Stimulated activated CD8-positive, alpha-beta memory T cell treated with anti-CD3 and anti-CD28 coated beads, Interleukin-4, amount 100 ng/mL, for 24 hours (primary cell): ENCODE measurements around the gene FOXQ1.

ENCODE experiments used
- DNase-seq: peaks from one replicate; pipeline ENCODE4 v3.0.0-alpha.2; 2020; ENCODE audit warnings: low read depth

Gene FOXQ1, protein sequence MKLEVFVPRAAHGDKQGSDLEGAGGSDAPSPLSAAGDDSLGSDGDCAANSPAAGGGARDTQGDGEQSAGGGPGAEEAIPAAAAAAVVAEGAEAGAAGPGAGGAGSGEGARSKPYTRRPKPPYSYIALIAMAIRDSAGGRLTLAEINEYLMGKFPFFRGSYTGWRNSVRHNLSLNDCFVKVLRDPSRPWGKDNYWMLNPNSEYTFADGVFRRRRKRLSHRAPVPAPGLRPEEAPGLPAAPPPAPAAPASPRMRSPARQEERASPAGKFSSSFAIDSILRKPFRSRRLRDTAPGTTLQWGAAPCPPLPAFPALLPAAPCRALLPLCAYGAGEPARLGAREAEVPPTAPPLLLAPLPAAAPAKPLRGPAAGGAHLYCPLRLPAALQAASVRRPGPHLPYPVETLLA

DNA sequence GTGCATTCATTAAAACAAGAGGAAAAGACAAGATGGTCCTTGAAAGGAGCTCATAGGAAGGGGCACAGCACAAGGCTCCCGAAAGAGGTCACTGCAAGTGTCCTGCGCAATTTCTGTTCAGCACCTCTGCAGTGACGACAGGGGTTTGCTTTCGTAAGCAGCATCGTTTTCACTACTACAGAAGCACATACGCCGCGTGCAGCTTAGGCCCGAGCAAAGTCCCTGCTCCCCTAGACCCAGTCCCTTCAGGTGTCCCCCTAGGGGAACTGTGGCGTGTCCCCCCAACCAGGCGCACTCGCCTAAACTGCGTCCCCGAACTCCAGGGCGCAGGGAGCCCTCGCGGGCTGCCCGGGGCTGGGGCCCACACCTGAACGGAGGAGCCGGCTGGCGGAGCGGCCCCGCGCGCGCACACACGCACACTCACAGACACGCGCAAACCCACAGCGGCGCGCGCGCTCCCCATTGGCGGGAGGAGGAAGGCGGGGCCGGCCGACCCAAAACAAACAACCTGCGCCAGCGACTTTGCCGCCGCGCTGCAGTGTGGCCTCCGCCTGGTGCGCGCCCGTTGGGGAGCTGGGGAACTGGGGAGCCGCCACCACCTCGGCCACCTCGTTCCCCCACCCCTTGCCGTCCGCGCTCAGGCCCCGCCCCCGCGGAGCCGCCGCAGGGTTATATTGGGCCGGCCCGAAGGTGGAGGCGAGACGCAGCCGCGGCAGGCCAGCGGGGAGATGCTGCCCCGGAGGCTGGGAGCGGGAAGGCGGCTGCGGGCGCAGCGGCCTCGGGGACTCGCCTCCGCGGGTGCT is at the start of gene FOXQ1:
TSS of gene FOXQ1 (plus strand) at position 699 of the 803 bp plus-strand sequence. CDS start 607 bp downstream, outside the sequence.
- no peak for DNase-seq

- DNase-seq: no peak
Measured at GRCh38 chr6:1262704-1263038, 49.2 kb upstream of the FOXQ1 start.

- DNase-seq: no peak
Measured at GRCh38 chr6:1263039-1263849, 48.7 kb upstream of the FOXQ1 start.

- DNase-seq: no peak
Measured at GRCh38 chr6:1263850-1264377, 48.0 kb upstream of the FOXQ1 start.

DNA sequence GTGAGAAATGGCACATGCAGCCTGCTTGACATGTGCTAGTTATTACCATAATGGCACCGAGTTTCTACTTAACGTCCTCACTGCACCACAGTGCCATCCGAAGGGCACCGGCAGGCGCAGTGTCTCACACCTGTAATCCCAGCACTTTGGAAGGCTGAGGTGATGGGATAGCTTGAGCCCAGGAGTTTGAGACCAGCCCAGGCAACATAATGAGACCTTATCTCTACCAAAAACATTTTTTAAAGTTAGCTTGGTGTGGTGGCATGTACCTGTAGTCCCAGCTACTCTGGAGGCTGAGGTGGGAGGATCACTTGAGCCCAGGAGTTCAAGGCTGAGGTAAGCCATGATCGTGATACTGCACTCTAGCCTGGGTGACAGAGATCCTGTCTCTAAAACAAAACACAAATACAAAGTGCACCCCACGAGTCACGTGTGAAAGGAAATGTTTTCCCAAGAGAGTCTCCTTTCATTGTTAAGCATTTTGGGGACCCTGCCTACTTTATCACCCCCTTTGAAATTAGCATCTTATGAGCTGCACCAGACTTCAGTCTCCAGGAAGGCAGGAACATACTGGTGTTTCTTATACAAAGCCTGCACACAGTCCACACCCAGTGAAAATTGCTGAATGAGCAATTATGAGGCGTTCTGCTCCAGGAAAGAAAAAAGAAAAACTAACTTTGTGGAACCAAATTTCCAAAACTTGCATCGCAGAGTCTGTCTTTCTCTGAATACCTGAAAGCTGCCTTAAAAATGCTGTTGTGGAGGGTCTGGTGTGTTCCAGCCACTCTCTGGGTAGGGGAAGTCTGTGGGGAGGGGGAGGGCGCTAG is 47.1 kb upstream of the FOXQ1 start:
- DNase-seq: no peak

DNA sequence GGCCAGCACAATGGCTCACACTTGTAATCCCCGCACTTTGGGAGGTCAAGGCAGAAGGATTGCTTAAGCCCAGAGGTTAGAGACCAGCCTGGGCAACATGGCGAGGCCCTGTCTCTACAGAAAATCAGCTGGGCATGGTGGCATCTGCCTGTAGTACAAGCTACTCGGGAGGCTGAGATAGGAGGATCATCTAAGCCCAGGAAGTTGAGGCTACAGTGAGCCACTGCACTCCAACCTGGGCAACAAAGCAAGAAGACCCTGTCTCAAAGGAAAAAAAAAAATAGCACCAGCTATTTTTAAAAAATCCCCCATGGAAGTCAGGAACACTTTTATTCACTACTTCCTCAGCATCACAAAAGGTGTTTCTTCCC is 45.2 kb upstream of the FOXQ1 start:
- DNase-seq: no peak

GRCh38 chr6:1267057-1267732 is 44.7 kb upstream of the FOXQ1 start:
- DNase-seq: no peak

- DNase-seq: no peak
Measured at GRCh38 chr6:1267790-1268762, 43.8 kb upstream of the FOXQ1 start.

- DNase-seq: no peak
Measured at GRCh38 chr6:1271071-1271763, 40.7 kb upstream of the FOXQ1 start.

DNA sequence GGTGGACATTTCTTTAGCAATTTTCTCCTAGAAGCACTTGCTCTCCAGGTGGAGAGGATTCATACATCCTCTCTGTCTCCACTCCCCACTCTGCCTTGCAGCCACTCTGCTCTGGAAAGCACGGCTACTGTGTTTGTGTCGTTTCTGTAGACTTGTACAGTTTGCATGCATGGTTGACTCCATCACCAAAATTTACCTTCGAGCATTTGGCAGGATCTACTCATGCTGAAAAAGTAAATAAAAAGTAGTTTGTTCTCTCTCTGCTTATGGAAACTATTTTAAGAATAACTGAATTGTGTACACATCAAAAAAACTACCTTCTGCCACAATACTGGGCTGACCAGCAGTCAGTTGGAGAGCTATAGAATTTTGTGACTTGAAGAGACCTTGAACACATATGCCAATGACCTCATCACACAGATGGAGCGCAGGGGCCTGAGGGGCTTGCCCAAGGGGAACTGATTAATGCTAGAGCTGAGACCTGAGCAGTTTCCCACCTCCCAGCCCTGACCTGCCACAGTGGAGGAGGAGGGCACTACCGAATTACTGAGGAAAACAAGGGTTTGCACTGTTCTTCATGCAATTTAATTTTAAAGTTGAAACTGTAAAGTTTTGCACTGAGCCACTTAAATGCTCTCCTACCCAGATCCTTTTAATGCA is 33.7 kb upstream of the FOXQ1 start:
- no peak for DNase-seq

- no peak for DNase-seq
Measured at GRCh38 chr6:1279065-1279464, 32.8 kb upstream of the FOXQ1 start.

- DNase-seq: no peak
Measured at GRCh38 chr6:1280666-1281300, 31.1 kb upstream of the FOXQ1 start.

DNA sequence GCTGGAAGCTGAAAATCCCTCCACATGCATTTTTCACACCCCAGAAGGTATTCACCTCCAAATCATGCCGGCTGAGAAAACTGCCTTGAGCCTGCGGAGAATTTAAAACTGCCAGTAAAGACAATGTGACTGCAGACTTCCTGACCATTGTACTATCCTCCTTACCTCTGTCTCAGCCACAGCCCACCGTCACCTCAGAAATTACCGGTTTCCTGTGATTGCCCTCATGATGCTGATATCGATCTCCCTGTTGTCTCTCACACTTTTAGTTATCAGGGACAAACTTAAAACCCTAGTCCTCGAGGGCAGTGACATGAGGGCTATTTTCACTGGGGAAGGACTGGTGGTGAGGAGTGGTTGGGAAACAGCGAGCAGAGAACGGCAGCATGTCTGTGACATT is 30.2 kb upstream of the FOXQ1 start:
- DNase-seq: no peak

DNA sequence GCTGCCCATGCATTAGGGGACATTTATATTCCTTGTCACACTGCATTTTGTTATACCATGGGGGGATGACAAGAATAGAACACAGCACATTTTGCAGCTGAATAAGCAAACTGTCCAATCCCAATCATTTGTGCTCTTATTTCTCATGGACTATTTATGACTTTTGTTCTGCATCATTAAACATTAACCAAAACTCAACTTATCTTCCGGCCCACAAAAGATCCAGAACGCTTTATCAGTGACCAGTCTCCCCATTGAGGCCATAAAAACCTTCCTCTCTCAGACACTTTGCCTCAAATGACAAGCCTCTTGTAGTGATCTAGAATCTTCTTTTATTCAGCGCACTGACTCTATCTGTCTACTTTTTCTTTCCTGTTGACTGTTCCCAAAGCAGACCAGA is 28.4 kb upstream of the FOXQ1 start:
- DNase-seq: no peak

DNA sequence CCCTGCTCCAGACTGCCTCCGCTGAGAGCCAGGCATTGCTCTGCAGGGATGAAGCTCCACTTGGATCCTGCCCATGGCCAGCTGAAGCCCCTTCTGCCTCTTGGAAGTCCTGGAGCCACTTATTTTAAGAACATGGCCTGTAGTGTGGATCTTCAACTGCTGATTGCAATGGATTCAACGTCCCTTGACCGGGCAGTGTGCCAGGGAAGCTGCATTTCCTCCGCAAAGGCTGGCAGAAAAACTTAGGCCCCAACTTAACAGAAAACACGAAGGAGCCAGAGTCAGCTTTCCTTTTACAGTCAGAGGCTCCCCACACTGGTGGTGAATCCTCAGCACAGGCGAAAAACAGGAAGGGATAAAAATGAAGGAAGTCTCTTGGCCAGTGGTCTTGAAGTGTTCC is 26.3 kb upstream of the FOXQ1 start:
- DNase-seq: no peak

DNA sequence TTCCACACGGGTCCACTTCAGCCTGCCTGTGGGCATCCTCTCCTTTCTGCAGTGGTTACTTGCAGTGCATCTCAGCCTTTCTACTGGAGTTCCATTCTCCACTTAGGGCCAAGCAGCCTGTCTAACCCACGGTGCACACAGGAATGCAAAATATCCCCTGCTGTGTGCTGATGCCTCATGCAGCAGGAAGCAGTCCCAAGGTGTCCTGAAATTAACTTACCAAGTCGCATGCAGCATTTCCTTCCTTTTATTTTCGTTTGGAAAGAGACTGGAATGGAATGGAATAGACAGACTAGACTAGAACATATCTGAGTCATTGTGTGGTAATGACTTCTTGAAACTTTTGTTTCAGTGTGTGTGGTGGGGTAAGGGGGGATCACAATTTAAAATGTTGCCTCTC is 25.9 kb upstream of the FOXQ1 start:
- DNase-seq: no peak

DNA sequence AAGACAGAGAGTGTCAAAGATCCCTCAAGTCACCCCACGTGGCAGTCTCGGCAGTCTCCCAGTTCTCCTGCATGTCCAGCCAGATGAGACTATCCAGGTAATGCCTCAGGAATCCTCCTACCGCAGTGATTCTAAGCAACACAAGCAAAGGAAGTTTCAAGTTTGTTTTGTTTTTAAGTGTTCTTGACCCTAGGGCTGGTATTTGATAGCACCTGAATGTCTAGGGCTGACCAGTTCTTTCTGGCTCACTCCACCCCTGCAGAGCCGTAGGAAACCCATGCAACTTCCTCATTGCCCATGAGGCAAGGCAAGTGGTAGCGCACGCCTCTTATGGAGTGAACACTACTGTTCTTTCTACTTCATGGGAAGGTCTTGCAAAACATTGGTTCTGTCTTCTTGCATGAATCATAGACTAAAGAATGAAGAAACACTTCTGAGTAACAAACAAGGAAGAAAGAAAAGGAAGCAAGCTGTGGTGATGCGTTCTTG is 24.8 kb upstream of the FOXQ1 start:
- no peak for DNase-seq

DNA sequence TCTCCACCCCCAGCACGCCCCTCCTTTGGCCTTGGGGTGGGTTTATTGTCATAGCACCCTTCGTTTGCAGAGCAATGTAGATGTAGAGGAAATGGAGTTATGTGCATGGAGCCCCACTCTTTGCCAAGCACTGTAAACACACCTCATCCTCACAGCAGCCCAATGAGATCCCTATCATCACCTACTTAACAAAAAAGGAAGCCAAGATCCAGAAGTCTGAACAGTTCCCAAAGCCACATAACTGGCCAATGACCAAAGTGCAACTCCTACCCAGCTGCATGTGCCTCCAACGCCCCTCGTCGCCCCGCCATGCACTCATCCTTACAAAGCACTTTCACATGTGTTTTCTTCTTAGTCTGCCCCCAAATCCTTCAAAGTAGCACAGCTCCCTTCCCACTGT is 21.8 kb upstream of the FOXQ1 start:
- DNase-seq: no peak
